Measurements from ENCODE around the gene GNG3. TPM values are rescaled to one million over a fixed set of nuclear protein-coding genes. Genes with fewer than 3 reads are reported as not detected.

GNG3 gene
- polyA plus RNA-seq, 3 donors = 0.23 TPM; not detected in 2

- peak overlapping the region; percentile 94 to 98 (median 98) for H3K27ac Mint-ChIP-seq
- H3K36me3 ChIP-seq (replicated peaks in 1 of 2; ENCODE audit: control insufficient read depth in 1 of 2, insufficient read depth in 2 of 2, low read length in 2 of 2) = peaks cover 29 to 35% of the 10 kb centered on the region in 2 donors
- peaks cover 82% of the 10 kb centered on the region for H3K79me2 ChIP-seq (ENCODE audit: insufficient read depth, low read length)
- peak overlapping the region; percentile 91 to 98 for H3K4me3 Mint-ChIP-seq
- H4K20me1 ChIP-seq (ENCODE audit: insufficient read depth, low read length) = peaks cover 55% of the 10 kb centered on the region
- no peaks in the 10 kb centered on the region for H3K9me3 ChIP-seq (replicated peaks in 1 of 2; ENCODE audit: control insufficient read depth in 1 of 2, insufficient read depth in 1 of 2, low read length in 2 of 2)
- H3K4me1 ChIP-seq (ENCODE audit: control insufficient read depth in 1 of 2, insufficient read depth in 2 of 2, low read length in 2 of 2) = peaks cover 36 to 45% of the 10 kb centered on the region in 2 donors
- intact Hi-C loops (cut with micrococcal nuclease) = loop anchor here (1.0 to 5.0 kb wide), 3 partner anchors 17 to 45 kb away; partner anchors contain the start of gene TAF6L (in 2 of the 2)
- peaks cover 32 to 41% of the 10 kb centered on the region in 2 donors for H3K36me3 Mint-ChIP-seq
- H3K9me3 Mint-ChIP-seq = peaks cover 0 to 3% (median 0%) of the 10 kb centered on the region in 7 donors
- H3K4me1 Mint-ChIP-seq = peaks cover 47% of the 10 kb centered on the region
- H3K4me2 ChIP-seq (replicated peaks; ENCODE audit: extremely low read depth, low read length, poor library complexity, severe bottlenecking) = peak overlapping the region; percentile 100
- WGBS (ENCODE audit: insufficient coverage) = under 1% methylated on average over 37 of the region's 37 CpGs
- peak overlapping the region; percentile 84 to 97 (median 91) for H3K4me3 ChIP-seq (replicated peaks in 1 of 3; ENCODE audit: low read depth in 2 of 3, low read length in 3 of 3)
- TF ChIP-seq CTCF (IDR thresholded peaks at IDR 0.05) = no peak
- H2AFZ ChIP-seq (ENCODE audit: insufficient read depth, low read depth, low read length, poor library complexity, severe bottlenecking) = peak overlapping the region; percentile 90
- no peak for DNase-seq
- no peaks in the 10 kb centered on the region for H3K27me3 Mint-ChIP-seq (ENCODE audit: low read depth in 3 of 3)
- peak overlapping the region; percentile 91 for H3K9ac ChIP-seq (ENCODE audit: insufficient read depth, low read length, poor library complexity, severe bottlenecking)
- H3K27ac ChIP-seq (ENCODE audit: low read depth in 1 of 2, low read length in 2 of 2) = peak overlapping the region; percentile 88 to 91
- no peaks in the 10 kb centered on the region for H3K27me3 ChIP-seq (ENCODE audit: control insufficient read depth in 2 of 2, insufficient read depth in 2 of 2, low read length in 2 of 2)
Observed at GRCh38 chr11:62726915-62727164, 19.4 kb downstream of the GNG3 start.

- peaks cover 27 to 37% of the 10 kb centered on the region in 2 donors for H3K36me3 Mint-ChIP-seq
- peak within 1 kb of the TSS; percentile 84 to 97 (median 91) for H3K4me3 ChIP-seq (replicated peaks in 1 of 3; ENCODE audit: low read depth in 2 of 3, low read length in 3 of 3)
- peak; percentile 99 for DNase-seq
- peaks cover 36 to 45% of the 10 kb centered on the region in 2 donors for H3K4me1 ChIP-seq (ENCODE audit: control insufficient read depth in 1 of 2, insufficient read depth in 2 of 2, low read length in 2 of 2)
- peak within 1 kb of the TSS; percentile 94 to 98 (median 98) for H3K27ac Mint-ChIP-seq
- no peaks in the 10 kb centered on the region for H3K27me3 Mint-ChIP-seq (ENCODE audit: low read depth in 3 of 3)
- intact Hi-C loops (cut with micrococcal nuclease) = loop anchor here (1.0 to 5.0 kb wide), 2 partner anchors 18 to 45 kb away; partner anchors contain the start of gene TAF6L (in 2 of the 2)
- H2AFZ ChIP-seq (ENCODE audit: insufficient read depth, low read depth, low read length, poor library complexity, severe bottlenecking) = peak within 1 kb of the TSS; percentile 90
- H3K9ac ChIP-seq (ENCODE audit: insufficient read depth, low read length, poor library complexity, severe bottlenecking) = peak within 1 kb of the TSS; percentile 91
- H3K4me1 Mint-ChIP-seq = peaks cover 47% of the 10 kb centered on the region
- under 1% methylated on average over 68 of the region's 72 CpGs for WGBS (ENCODE audit: insufficient coverage)
- H3K9me3 ChIP-seq (replicated peaks in 1 of 2; ENCODE audit: control insufficient read depth in 1 of 2, insufficient read depth in 1 of 2, low read length in 2 of 2) = no peaks in the 10 kb centered on the region
- no peaks in the 10 kb centered on the region for H3K27me3 ChIP-seq (ENCODE audit: control insufficient read depth in 2 of 2, insufficient read depth in 2 of 2, low read length in 2 of 2)
- H3K27ac ChIP-seq (ENCODE audit: low read depth in 1 of 2, low read length in 2 of 2) = peak within 1 kb of the TSS; percentile 88 to 91
- H3K4me2 ChIP-seq (replicated peaks; ENCODE audit: extremely low read depth, low read length, poor library complexity, severe bottlenecking) = peak within 1 kb of the TSS; percentile 100
- peaks cover 82% of the 10 kb centered on the region for H3K79me2 ChIP-seq (ENCODE audit: insufficient read depth, low read length)
- H3K4me3 Mint-ChIP-seq = peak within 1 kb of the TSS; percentile 91 to 98
- H3K9me3 Mint-ChIP-seq = peaks cover 0 to 3% (median 0%) of the 10 kb centered on the region in 7 donors
- peaks cover 26 to 30% of the 10 kb centered on the region in 2 donors for H3K36me3 ChIP-seq (replicated peaks in 1 of 2; ENCODE audit: control insufficient read depth in 1 of 2, insufficient read depth in 2 of 2, low read length in 2 of 2)
- no peak for TF ChIP-seq CTCF (IDR thresholded peaks at IDR 0.05)
- H4K20me1 ChIP-seq (ENCODE audit: insufficient read depth, low read length) = peaks cover 51% of the 10 kb centered on the region
Observed at GRCh38 chr11:62727165-62727871, 19.8 kb downstream of the GNG3 start, which contains the start of gene HNRNPUL2. TSS of gene HNRNPUL2 (minus strand) at chr11:62727457. CDS start at chr11:62727156, 301 bp downstream.
